GM19193 (cell line): ENCODE data around the gene RNF138.

Experiments used
- POLR2A ChIP-seq: IDR thresholded peaks from 4 replicates; pipeline ENCODE4 v1.6.1; 2011; ENCODE audit not compliant: insufficient read depth, insufficient read length; ENCODE audit errors: extremely low read depth

The RNF138 gene

GRCh38 chr18:32091724-32092421 is at the start of gene RNF138:
Gene RNF138 (plus strand): TSS chr18:32091874. CDS start chr18:32092777, 903 bp downstream.
- peak; percentile 86 for TF ChIP-seq POLR2A

GRCh38 chr18:32042337-32042736 is 49.3 kb upstream of the RNF138 start:
- no peak for TF ChIP-seq POLR2A

- TF ChIP-seq POLR2A: no peak
Observed at GRCh38 chr18:32048507-32049091, 43.1 kb upstream of the RNF138 start.

- no peak for TF ChIP-seq POLR2A
Observed at GRCh38 chr18:32049393-32050171, 42.1 kb upstream of the RNF138 start.

GRCh38 chr18:32056613-32057358 is 34.9 kb upstream of the RNF138 start:
- TF ChIP-seq POLR2A: no peak

- no peak for TF ChIP-seq POLR2A
Observed at GRCh38 chr18:32057624-32058165, 34.0 kb upstream of the RNF138 start.

GRCh38 chr18:32060026-32060425 is 31.6 kb upstream of the RNF138 start:
- no peak for TF ChIP-seq POLR2A

GRCh38 chr18:32067375-32068167 is 24.1 kb upstream of the RNF138 start:
- TF ChIP-seq POLR2A: no peak

GRCh38 chr18:32072321-32072720 is 19.4 kb upstream of the RNF138 start:
- no peak for TF ChIP-seq POLR2A

GRCh38 chr18:32074206-32074605 is 17.5 kb upstream of the RNF138 start:
- TF ChIP-seq POLR2A: no peak

- no peak for TF ChIP-seq POLR2A
Observed at GRCh38 chr18:32078845-32079244, 12.8 kb upstream of the RNF138 start.

GRCh38 chr18:32081881-32082280 is 9.8 kb upstream of the RNF138 start:
- no peak for TF ChIP-seq POLR2A

- no peak for TF ChIP-seq POLR2A
Observed at GRCh38 chr18:32083781-32084180, 7.9 kb upstream of the RNF138 start.

- TF ChIP-seq POLR2A: no peak
Observed at GRCh38 chr18:32086881-32087280, 4.8 kb upstream of the RNF138 start.
